HL-60 (cell line): Measurements from ENCODE around the gene GHRL.

ENCODE experiments used
- CTCF ChIP-seq: IDR thresholded peaks from one replicate; pipeline ENCODE4 v1.5.1; 2011; ENCODE audit warnings: low read length, control low read depth, inconsistent platforms; ENCODE audit not compliant: insufficient read depth
- POLR2AphosphoS5 ChIP-seq: IDR thresholded peaks from 2 replicates; pipeline ENCODE4 v1.6.1; 2012; ENCODE audit warnings: low read depth
- SPI1 ChIP-seq: IDR thresholded peaks from 2 replicates; pipeline ENCODE4 v1.6.1; 2012; ENCODE audit warnings: low read depth, mild to moderate bottlenecking, borderline replicate concordance
- TF ChIP-seq, protein P1 (sequence below): IDR thresholded peaks from 2 replicates; pipeline ENCODE4 v1.6.1; 2012; ENCODE audit warnings: low read depth; ENCODE audit not compliant: insufficient replicate concordance

DNA sequence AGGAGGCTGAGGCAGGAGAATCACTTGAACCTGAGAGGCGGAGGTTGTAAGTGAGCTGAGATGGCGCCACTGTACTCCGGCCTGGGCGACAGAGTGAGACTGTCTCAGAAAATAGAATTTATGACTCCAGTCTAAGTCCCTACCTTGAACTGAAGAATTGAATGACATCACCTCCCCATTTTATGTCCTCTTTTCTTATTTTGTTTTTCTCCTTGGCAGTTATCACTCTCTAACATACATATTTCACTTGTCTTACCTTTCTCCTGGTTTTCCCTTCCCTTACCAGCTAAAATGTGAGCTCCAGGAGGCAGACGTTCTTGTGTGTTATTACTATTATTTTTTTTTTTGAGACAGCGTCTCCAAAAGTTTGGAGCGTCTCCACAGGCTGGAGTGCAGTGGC is 36.9 kb downstream of the GHRL start:
- no peak for TF ChIP-seq POLR2AphosphoS5
- TF ChIP-seq CTCF = no peak
- TF ChIP-seq, protein P1, sequence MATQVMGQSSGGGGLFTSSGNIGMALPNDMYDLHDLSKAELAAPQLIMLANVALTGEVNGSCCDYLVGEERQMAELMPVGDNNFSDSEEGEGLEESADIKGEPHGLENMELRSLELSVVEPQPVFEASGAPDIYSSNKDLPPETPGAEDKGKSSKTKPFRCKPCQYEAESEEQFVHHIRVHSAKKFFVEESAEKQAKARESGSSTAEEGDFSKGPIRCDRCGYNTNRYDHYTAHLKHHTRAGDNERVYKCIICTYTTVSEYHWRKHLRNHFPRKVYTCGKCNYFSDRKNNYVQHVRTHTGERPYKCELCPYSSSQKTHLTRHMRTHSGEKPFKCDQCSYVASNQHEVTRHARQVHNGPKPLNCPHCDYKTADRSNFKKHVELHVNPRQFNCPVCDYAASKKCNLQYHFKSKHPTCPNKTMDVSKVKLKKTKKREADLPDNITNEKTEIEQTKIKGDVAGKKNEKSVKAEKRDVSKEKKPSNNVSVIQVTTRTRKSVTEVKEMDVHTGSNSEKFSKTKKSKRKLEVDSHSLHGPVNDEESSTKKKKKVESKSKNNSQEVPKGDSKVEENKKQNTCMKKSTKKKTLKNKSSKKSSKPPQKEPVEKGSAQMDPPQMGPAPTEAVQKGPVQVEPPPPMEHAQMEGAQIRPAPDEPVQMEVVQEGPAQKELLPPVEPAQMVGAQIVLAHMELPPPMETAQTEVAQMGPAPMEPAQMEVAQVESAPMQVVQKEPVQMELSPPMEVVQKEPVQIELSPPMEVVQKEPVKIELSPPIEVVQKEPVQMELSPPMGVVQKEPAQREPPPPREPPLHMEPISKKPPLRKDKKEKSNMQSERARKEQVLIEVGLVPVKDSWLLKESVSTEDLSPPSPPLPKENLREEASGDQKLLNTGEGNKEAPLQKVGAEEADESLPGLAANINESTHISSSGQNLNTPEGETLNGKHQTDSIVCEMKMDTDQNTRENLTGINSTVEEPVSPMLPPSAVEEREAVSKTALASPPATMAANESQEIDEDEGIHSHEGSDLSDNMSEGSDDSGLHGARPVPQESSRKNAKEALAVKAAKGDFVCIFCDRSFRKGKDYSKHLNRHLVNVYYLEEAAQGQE = no peak
- TF ChIP-seq SPI1 = no peak
